NCI-H2029 treated with DMSO at 0.1 percent for 48 hours (cell line): Measurements from ENCODE around the gene IGLL5.
"Not testable (repeated sequence)": the region's sequence is repeated elsewhere in the genome, so short reads cannot be mapped to it uniquely, and the experiment has no call there.

ENCODE experiments used
- DNase-seq: peaks from one replicate; lab custom pipeline; 2025; lab: John Stamatoyannopoulos, UW

Gene IGLL5

DNA sequence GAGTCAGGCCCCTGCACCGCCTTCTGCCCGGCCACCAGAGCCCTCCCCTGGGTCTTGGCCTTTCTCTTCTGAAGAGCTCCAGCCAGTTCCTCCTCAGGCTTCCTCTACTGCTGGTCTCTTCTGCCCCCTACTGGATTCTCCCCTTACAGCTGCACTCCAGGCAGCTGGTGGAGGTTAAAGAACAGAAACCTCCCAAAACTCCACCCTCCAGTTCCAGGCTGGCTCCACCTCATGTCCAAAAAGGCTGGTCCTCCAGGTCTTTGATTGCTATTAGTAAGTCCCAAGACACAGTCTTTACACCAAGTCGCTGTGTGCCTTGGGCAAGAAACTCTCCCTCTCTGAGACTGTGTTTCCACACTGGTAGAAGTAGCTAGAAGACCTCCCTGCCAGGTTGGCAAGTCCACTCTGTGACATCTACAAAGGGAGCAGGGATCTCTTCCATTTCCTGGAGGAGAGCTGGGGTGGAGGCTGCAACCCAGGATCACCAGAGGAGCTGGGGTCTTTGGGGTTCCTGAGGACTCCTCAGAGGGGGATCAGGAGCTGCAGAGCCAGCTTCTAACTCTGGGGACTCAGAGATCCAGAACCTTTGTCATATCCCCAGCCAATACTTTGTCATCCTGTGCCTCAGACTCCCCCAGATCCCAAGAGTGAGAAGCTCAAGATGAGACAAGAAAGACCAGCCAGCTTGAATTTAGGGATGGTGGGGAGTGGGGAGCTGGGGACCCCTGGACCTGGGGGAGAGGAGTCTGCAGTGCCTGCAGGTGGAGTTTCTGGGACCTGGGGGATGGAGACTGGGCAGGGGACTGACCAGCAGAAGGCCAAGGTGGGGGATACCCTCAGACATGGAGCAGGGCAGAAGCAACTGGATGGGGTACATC is 3.4 kb upstream of the IGLL5 start:
- peak; percentile 45 for DNase-seq

DNA sequence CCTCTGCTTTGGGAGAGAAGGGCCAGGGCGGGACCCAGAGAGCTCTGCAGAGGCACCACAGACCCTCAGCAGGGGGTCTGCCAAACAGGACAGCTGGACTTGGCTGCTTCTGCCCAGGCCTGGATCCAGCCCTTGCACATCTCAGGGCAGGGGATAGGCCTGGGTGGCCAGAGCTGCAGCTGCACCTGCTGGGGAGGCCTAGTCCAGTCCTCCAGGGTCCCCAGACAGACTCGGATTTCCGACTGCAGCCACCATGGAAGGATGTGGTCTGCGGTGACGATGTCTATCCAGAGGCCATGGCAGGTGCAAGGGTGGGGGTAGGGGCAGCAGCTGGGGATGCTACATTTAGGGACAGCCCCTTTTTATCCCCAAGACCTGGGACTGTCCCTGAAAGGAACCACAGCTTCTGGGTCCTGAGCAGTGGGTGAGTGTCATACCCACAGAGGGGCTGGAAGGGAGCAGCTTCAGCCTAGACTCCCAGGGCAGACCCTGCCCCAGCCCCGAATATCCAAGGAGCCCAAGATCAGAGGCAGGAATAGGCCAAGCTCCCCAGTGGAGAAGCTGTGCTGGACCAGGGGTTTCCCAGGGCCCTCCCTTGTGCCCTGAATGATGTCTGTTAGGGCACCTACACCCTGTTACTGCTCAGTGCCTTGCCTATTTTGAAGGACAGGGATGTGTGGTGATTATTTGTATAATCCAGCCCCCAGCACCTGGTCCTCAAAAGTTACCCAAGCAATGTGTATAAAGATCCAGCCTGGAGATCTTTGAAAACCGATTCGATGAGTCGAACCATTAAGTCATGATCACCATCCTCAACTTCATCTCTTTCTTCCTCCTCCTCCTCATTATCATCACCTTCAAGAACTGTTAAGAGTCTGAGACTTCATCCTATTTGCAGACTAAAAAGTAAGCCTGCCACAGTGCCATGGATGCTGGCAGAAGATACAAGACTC is 2.5 kb upstream of the IGLL5 start:
- no peak for DNase-seq

DNA sequence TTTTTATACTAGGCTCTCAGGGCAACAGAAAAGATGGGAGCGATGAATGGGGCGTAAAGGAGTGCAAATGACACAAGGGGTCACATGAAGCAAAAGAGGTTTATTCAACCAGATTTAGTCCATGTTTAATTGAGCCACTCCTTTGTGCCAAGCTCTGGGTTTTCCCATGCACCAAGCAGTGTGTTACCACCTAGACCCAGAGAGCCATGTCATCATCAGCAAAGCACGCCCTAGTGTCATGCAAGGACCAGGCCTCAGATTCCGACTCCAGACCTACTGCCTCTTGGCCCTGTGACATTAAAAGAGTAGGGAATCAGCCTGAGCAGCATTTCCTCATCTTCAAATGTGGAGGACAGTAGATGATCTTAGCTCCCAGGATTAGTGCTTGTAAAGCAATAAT is 1.1 kb upstream of the IGLL5 start:
- DNase-seq, result no peak

DNA sequence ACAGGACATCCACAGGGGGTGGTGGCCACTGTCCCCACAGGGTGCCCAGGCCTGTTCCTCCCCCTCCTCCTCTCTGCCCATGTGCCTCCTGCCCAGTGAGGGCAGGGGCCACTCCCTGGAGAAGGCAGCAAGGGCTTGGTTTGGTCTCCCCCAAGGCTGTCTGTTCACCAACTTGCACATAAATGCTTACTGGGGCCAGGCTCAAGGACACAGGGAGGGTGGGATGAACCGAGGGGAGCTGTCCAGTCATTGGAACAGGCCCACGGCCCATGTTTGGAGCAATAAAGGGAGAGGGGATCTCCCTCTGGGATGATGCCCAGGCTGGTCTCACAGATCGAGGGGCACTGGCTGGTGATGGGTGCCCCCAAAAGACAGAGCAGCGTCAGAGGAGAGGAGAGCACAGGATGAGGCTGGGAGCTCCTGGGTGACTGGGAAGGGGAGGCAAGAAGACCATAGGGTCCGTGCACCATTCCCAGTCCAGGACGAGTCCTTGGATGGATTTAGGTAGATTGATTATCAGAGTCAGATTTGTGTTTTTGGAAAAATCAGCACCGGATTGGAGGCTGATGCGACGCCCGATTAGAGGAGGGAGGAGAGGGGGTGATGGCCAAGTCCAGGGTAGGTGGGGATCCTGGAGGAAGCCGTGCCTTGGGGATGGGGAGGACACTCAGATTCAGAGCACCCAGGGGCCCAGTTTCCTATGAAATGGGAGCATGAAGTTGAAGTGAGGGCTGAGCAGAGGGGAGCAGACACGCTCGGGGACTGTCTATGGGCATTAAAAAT is 1.1 kb downstream of the IGLL5 start:
- DNase-seq, result no peak

DNA sequence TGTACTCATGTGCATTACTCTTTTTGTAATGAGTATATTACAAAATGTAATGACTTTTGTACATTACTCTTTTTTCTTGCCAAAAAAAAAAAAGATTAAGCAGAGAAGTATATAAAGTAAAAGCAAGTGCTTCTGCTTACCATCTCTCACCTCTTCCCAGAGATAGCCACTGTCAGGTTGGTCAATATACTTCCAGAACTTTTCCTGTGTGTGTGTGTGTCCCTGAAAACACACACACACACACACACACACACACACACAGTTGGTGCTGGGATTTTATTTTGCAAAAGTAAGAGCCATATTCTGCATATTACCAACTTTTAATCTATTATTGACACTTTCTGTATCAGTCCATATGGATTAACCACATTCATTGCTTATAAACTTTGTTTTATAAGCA is 2.5 kb downstream of the IGLL5 start:
- no peak for DNase-seq

DNA sequence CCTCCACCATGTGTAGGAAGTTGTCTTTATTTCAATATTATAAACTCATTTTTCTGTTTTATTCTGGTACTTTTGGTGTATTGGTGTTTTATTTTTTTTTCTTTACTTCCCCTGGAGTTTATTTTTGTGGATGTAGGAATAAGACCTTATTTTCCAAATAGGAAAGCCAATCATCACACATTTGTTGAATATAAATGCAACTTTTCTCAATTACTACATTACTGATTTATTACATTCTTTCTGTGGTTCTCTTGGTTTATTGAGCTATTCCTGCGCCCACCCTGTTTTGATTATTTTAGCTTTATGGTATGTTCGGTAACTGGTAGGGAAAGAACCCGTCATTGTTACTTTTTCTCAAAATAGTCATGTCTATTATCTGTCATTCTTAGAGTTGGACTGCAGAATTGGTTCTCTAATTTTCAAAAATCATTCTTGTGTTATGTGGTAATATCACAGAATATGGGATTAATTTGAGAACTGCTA is 3.6 kb downstream of the IGLL5 start:
- no peak for DNase-seq

DNA sequence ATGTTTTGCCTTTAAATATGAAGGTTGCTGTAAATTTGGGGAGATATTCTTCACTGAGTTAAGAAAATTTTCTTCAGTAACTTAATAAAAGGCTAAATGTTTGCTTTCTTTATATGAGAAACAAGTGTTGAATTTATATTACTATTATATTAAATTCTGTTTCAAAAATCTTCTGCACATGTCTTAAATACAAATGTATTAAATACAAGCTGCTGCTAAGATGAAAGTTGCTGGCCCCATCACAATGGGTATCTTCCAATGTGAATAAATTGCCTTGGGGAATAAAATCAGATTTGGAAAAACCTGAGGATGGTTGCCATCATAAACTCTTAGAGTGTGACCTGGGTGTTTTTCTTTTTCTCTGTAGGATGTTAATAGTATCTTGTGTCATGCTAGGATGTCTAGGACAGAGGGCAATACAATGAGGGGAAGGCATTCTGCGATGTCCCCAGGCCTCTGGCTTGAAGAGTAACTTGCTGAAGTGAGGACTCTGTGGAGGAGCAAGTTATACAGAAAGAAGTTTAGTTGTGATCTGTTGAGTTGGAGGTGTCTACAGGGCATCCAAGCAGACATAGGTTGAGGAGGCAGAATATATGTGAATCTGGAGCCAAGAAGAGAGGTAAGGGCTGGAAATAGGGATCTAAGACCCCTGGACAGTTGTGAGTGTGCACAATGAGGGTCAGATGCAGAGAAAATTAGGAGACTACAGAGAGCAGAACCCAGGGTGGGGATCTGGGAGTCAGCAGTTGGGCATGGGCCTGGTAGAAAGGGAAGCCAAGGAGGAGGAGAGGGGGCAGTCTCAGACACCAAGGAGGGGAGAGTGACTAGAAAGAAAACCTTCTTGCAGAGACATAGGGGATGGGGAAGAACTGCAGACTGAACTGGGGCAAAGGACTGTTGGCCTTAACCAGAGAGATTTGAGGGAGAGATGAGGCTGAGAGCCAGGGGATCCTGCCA is 4.8 kb downstream of the IGLL5 start:
- no peak for DNase-seq

DNA sequence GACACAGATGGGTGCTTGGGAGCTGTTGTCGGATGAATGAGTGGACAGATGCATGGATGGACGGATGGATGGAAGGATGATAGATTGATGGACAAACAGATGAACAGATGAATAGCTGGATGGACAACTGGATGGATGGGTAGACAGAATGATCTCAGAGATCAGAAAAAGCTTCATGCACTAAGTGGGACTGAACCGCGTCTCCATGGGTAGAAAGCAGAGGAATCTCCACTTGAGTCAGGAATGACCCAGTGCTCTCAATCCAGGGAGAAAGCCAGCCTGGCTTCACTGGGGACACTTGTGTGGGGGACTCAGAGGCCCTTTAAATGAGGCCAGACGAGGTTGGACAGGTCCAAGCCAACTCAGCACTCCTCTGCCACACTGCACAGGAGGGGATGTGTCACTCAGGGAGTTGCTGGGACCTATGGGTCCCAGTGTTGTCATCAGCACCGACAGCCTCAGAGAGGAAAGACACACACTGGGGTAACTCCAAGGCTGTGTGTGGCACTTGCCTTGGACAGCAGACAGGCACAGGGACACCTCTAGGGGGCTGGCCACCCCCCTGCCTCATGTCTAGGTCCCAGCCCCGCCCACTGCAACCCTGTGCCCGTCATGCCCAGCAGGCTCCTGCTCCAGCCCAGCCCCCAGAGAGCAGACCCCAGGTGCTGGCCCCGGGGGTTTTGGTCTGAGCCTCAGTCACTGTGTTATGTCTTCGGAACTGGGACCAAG is 5.6 kb downstream of the IGLL5 start:
- DNase-seq, result no peak

DNA sequence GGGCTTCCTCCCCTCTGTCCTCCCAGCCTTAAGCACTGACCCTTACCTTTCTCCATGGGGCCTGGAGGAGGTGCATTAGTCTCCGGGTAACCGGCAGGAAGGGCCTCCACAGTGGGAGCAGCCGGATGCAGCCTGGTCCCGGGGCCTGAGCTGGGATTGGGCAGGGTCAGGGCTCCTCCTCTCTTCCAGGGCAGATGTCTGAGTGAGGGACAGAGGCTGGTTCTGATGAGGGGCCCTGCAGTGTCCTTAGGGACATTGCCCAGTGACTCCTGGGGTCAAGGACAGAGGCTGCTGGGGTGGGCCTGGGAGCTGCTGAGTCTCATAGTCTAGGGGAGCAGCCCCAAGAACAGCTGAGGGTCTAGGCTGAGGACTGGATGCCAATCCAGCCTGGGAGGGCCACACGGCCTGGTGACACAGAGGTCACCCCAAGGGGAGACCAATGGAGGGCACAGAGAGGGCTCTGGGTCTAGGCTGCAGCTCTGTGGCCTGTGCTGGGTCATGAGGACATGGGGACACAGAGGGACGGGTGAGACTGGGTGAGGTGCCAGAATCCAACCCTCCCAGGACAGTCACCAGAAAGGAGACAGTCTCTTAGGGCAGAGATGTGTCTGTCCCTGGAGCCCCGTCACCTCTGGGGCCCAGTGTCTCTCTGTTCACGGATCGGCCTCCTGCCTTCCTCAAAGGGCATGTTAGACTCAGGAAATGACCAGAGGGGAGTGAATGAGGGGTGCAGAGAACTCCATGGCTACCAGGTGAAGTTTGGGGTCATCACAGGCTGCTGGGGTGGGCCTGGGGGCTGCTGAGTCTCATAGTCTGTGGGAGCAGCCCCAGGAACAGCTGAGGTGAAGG is 6.5 kb downstream of the IGLL5 start:
- no peak for DNase-seq

DNA sequence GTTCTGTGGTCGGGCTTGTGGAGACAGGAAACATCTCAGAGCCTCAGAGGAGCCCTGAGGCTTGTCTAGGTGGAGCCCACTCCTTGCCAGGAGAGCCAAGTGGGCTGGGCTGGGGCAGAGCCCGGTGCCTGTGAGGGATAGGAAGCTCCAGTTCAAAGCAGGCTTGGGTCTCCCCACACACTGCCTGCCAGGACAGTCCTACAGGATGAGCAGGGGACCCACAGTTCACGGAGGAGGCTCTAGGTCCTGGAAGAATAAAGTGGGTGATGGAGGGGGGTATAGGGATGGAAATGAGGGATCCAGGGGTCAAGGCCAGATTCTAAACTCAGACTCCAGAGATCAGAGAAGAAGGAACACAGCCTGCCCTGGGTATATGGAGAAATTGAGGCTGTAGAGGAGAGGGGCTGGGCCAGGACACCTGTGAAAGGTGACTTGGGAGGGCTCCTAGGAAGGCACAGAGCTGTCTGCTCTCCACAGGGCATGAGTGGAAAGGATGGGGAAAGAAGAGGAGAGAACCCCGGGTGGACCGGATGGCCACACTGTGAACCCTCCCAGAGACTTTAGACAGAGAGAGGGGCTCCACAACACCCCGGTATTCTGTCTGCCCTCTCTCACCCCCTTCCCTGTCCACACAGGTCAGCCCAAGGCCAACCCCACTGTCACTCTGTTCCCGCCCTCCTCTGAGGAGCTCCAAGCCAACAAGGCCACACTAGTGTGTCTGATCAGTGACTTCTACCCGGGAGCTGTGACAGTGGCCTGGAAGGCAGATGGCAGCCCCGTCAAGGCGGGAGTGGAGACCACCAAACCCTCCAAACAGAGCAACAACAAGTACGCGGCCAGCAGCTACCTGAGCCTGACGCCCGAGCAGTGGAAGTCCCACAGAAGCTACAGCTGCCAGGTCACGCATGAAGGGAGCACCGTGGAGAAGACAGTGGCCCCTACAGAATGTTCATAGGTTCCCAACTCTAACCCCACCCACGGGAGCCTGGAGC is 7.4 kb downstream of the IGLL5 start:
- no peak for DNase-seq

DNA sequence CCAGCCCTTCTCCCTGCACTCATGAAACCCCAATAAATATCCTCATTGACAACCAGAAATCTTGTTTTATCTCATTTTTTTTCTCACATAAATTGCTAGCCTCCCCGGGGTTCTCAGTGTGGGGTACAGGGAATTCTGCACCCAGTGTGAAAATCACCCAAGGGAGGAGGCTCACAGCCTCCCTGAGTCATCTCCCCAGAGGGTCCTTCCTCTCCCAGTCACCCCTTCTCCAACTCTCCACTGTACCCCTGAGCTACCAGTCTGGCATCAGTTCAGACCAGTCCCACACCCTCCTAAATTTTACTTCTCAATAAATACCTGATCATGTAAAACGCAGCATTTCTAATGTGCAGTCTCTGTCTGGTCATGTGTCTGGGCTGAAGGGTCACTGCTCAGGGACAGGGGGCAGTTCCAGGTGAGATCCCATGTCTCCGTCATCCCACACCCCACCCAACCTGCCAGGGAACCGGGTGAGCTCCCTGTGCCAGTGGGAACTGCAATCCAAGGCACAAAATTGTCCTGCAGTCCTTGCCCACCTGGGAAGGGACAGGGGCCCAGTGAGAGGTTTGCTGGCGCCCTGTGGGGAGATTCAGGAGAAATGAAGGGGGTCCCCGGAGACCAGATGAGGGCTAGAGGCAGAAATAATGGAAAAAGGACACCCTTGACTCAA is 8.3 kb downstream of the IGLL5 start:
- no peak for DNase-seq

DNA sequence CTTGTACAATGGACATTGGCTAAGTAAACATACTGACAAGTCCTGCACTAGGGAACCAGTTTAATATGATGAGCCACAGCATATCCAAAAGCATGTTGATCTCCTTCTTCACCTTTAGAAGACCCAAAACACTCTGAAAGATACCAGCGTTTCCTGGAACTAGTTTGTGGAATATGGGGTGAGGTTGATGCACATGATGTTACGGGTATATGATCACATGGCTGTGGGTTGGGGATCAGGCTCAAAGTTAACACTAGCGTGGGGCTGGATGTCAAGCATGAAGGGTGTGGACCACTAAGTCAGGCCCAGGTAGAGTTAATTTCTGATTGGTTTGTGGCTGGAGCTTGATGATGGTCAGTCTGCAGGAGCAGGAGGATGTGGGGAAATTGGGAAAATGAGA is 9.0 kb downstream of the IGLL5 start:
- no peak for DNase-seq

DNA sequence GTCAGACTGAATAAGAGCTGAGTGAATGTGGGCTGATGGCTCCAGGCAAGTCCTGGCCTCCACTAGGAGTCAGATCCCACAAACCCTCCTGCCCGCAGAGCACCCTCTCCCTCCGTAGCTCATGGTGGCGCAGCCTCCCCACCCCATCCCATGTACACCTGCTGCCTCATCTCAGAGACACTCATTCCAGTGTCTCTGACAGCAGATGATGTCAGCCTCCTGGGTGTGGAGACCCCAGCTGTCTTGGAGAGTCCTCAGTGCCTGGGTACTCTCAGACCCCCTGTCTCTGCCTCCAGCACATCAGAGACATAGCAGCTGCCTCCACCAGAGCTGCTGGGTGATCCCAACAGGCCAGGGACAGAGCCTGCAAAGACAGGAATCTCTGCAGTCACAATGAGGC is 9.5 kb downstream of the IGLL5 start:
- DNase-seq, result no peak

DNA sequence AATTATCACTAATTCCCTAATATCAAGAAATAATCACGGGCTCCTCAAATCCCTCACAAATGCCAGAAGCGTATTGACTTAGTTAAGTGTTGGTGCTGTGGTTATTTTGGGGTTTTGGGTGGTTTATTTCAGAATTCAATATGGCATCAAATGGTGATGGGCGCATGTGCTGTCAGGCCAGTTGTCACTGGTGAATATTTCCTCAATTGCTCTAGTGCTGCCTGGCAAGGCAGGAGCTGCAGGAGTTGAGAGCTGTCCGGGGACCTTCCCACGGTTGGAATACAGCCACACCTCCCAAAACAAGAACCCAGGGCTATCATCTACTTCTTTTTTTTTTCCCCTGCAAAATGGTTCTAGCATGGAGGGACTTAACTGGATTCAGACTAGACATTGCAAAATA is 10.3 kb downstream of the IGLL5 start:
- no peak for DNase-seq

DNA sequence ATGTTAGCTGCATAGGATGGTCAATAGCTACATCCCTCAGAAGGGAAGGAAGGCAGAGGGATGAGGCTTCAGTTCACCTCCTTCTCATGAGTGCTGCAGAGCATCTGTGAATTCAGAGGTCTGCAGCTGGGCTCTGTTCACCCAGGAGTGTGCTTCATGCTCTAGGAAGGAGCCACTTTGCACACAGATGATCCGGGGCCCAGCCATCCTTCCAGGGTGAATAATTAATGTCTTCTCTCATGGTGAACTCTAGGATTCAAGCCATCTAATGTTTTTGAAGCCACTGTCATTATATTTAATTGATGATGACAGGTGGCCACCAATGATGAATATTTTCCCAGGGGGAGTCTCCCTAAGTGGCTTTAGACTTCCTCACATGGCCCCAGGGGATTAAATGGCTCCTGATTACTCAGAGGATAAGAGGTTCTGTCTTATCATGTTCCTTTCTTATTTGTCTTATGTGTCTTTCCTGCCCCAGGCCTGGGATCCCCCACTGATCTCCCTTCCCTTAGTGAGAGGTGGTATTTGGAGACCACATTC is 10.9 kb downstream of the IGLL5 start:
- not testable (repeated sequence) for DNase-seq

DNA sequence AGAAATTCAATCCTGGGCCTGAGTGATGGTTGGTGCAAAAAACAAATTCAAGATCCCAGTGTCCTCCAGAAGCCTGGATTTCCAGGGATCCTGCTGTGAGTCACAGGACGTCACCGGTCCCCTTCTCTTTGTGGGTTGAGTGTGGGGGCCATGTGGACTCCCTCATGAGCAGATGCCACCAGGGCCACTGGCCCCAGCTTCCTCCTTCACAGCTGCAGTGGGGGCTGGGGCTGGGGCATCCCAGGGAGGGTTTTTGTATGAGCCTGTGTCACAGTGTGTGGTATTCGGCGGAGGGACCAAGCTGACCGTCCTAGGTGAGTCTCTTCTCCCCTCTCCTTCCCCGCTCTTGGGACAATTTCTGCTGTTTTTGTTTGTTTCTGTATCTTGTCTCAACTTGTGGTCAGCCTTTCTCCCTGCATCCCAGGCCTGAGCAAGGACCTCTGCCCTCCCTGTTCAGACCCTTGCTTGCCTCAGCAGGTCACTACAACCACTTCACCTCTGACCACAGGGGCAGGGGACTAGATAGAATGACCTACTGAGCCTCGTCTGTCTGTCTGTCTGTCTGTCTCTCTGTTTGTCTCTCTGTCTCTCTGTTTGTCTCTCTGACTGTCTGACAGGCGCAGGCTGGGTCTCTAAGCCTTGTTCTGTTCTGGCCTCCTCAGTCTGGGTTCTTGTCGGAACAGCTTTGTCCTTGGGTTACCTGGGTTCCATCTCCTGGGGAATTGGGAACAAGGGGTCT is 11.9 kb downstream of the IGLL5 start:
- DNase-seq, result not testable (repeated sequence)
